ENCODE measurements around the gene KIF26A. TPM values are rescaled to one million over a fixed set of nuclear protein-coding genes. Genes with fewer than 3 reads are reported as not detected.

Gene KIF26A
- total RNA-seq (2014; rRNA removed; shearing (Covaris generic)), result 59.2 and 61.0 TPM in 2 replicates

- H3K27me3 ChIP-seq (ENCODE audit: control insufficient read depth, insufficient read depth, low read length), result peaks cover 31% of the 10 kb centered on the region
- peak; percentile 99 for DNase-seq
Measured at GRCh38 chr14:104138098-104138717, at the start of gene KIF26A. TSS of gene KIF26A (plus strand) at chr14:104138587. CDS start at chr14:104138723, 136 bp downstream.

DNA sequence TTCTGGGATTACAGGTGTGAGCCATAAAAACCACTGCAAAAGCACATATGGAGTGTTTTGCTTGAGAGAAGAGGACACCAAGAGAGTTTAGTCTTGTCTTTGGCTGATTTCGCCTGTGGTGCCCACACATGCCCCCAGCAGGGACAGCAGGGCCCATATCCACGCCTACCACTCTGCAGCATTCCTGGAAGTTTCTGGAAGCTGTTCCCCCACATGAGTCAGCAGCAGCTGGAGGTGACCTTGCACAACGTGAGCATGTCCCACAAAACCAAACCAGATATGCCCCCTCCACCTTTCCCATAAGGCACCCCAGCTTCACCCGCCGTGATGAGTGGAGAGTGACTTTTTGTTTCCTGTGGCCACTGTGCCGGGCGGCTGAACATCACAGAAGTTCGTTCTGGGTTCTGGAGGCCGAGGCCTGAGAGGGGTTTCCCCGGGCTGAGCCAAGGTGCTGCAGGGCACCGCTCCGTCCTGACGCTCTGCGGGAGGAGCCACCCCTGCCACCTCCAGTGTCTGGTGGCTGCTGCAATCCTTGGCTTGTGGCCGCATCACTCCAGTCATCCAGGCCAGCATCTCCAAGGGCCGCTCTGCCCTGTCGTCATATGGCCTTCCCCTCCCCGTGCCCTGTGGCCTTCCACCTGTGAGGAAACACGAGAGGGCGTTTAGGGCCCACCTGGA, 48.2 kb upstream of the KIF26A start:
- Histone ChIP-seq H3K4me3 (ENCODE audit: insufficient read depth, low read depth, low read length) (no peak overlapping the region), H3K36me3 (replicated peaks; ENCODE audit: control insufficient read depth, insufficient read depth, low read length) (no peaks in the 10 kb centered on the region), H3K27me3 (ENCODE audit: control insufficient read depth, insufficient read depth, low read length) (peaks cover 10% of the 10 kb centered on the region)
- DNase-seq, result peak; percentile 31

More at GRCh38 chr14:104138098-104138717, at the start of gene KIF26A:
- H3K36me3 ChIP-seq (replicated peaks; ENCODE audit: control insufficient read depth, insufficient read depth, low read length), result no peaks in the 10 kb centered on the region; the same call in none of the 2 replicates
- peak within 1 kb of the TSS; percentile 70 for H3K4me3 ChIP-seq (ENCODE audit: insufficient read depth, low read depth, low read length)

- DNase-seq, result peak; percentile 44
- Histone ChIP-seq H3K4me3 (ENCODE audit: insufficient read depth, low read depth, low read length) (no peak overlapping the region), H3K27me3 (ENCODE audit: control insufficient read depth, insufficient read depth, low read length) (peaks cover 3% of the 10 kb centered on the region), H3K36me3 (replicated peaks; ENCODE audit: control insufficient read depth, insufficient read depth, low read length) (no peaks in the 10 kb centered on the region)
Measured at GRCh38 chr14:104091061-104091926, 47.1 kb upstream of the KIF26A start.

GRCh38 chr14:104091927-104092771, 46.2 kb upstream of the KIF26A start:
- Histone ChIP-seq H3K36me3 (replicated peaks; ENCODE audit: control insufficient read depth, insufficient read depth, low read length) (no peaks in the 10 kb centered on the region), H3K4me3 (ENCODE audit: insufficient read depth, low read depth, low read length) (no peak overlapping the region), H3K27me3 (ENCODE audit: control insufficient read depth, insufficient read depth, low read length) (no peaks in the 10 kb centered on the region)
- peak; percentile 58 for DNase-seq

DNA sequence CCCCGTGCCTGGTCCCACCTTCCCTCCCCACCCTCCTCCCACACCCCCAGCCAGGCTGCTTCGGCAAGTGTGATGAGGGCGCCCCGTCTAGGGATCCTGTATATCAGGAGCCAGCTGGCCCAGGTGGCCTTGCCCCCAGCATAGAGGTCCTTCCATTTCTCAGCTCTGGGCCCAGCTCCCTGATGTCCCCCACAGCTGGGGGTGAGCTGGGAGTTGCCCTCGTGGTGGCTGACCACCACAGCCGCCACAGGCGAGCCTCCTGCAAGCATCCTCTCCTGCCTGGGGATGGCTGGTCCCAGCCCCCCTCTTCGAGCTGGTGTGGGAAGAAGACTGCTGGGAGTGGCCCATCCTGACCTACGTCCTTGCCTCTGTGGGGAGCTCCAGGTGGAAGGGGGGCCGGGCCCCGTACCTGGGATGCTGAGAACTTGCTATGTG, 45.4 kb upstream of the KIF26A start:
- no peaks in the 10 kb centered on the region for H3K27me3 ChIP-seq (ENCODE audit: control insufficient read depth, insufficient read depth, low read length)
- H3K4me3 ChIP-seq (ENCODE audit: insufficient read depth, low read depth, low read length), result no peak overlapping the region
- DNase-seq, result peak; percentile 57
- H3K36me3 ChIP-seq (replicated peaks; ENCODE audit: control insufficient read depth, insufficient read depth, low read length), result no peaks in the 10 kb centered on the region

DNA sequence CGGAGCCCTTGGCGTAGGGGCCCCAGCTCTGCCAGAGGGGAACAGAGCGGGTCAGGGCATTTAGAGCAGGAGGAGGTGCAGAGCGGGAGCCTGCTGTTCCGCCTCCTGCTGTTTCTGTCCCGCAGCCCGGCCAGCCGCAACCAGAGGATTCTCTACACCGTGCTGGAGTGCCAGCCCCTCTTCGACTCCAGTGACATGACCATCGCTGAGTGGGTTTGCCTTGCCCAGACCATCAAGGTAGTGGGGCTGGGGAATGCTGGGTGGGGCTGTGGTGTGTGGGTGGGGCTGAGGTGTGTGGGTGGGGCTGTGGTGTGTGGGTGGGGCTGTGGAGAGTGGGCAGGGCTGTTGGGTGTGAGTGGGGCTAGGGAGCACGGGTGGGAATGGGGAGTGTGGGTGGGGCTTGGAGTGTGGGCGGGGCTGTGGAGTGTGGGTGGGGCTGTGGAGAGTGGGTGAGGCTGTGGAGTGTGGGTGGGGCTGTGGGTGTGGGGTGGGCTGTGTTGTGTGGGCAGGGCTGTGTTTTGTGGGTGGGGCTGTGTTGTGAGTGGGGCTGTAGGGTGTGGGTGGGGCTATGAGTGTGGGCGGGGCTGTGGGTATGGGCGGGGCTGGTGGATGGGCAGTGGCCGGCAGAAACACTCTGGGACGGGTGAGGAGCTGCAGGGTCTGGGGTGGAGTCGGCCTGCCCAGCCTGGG, 44.9 kb upstream of the KIF26A start:
- peak; percentile 81 for DNase-seq
- Histone ChIP-seq H3K27me3 (ENCODE audit: control insufficient read depth, insufficient read depth, low read length) (no peaks in the 10 kb centered on the region), H3K36me3 (replicated peaks; ENCODE audit: control insufficient read depth, insufficient read depth, low read length) (no peaks in the 10 kb centered on the region), H3K4me3 (ENCODE audit: insufficient read depth, low read depth, low read length) (no peak overlapping the region)

- Histone ChIP-seq H3K27me3 (ENCODE audit: control insufficient read depth, insufficient read depth, low read length) (no peaks in the 10 kb centered on the region), H3K4me3 (ENCODE audit: insufficient read depth, low read depth, low read length) (no peak overlapping the region), H3K36me3 (replicated peaks; ENCODE audit: control insufficient read depth, insufficient read depth, low read length) (no peaks in the 10 kb centered on the region)
- DNase-seq, result peak; percentile 84
Measured at GRCh38 chr14:104094056-104094708, 44.2 kb upstream of the KIF26A start.

GRCh38 chr14:104094709-104095425, 43.5 kb upstream of the KIF26A start:
- H3K27me3 ChIP-seq (ENCODE audit: control insufficient read depth, insufficient read depth, low read length), result no peaks in the 10 kb centered on the region
- peak; percentile 97 for DNase-seq
- H3K4me3 ChIP-seq (ENCODE audit: insufficient read depth, low read depth, low read length), result no peak overlapping the region
- H3K36me3 ChIP-seq (replicated peaks; ENCODE audit: control insufficient read depth, insufficient read depth, low read length), result no peaks in the 10 kb centered on the region

DNA sequence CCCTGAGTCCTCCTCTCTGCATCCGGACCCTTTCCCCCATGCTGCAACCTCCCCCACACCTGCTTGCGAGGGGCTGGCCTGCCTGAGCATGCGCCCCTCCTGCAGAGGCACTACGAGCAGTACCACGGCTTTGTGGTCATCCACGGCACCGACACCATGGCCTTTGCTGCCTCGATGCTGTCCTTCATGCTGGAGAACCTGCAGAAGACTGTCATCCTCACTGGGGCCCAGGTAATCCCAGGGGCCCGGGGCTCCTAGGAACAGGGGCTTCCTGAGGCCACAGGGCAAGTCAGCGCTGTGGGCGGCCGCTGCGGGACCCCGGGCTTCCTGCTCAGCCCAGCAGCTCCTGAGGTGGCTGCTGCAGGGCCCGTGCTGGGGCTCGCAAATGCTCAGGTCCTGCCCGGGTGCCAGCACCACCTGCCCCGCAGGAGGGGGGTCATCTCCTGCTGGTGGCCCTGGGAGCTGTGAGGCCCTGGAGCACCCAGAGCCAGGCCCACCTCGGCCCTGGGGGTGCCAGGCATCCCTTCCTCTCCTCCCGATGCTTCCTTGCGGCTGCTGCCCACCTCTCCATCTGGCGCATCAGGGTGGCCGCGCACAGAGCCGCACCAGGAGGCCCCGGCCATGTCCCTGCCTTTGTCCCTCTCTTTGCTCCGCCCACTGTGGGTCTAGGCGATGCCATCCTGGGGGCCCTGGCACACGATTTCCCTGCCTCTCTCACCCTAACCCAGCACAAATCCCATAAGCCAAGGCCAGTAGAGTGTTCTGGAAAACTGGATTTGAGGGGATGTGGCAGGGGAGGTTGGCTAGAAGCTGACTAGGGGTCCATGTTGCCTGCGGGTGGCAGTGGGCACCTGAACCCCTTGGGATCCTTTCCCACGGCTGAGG, 42.7 kb upstream of the KIF26A start:
- no peaks in the 10 kb centered on the region for H3K36me3 ChIP-seq (replicated peaks; ENCODE audit: control insufficient read depth, insufficient read depth, low read length)
- no peaks in the 10 kb centered on the region for H3K27me3 ChIP-seq (ENCODE audit: control insufficient read depth, insufficient read depth, low read length)
- H3K4me3 ChIP-seq (ENCODE audit: insufficient read depth, low read depth, low read length), result no peak overlapping the region
- DNase-seq, result no peak

GRCh38 chr14:104096318-104096717, 42.1 kb upstream of the KIF26A start:
- no peaks in the 10 kb centered on the region for H3K27me3 ChIP-seq (ENCODE audit: control insufficient read depth, insufficient read depth, low read length)
- no peaks in the 10 kb centered on the region for H3K36me3 ChIP-seq (replicated peaks; ENCODE audit: control insufficient read depth, insufficient read depth, low read length)
- no peak overlapping the region for H3K4me3 ChIP-seq (ENCODE audit: insufficient read depth, low read depth, low read length)
- no peak for DNase-seq

DNA sequence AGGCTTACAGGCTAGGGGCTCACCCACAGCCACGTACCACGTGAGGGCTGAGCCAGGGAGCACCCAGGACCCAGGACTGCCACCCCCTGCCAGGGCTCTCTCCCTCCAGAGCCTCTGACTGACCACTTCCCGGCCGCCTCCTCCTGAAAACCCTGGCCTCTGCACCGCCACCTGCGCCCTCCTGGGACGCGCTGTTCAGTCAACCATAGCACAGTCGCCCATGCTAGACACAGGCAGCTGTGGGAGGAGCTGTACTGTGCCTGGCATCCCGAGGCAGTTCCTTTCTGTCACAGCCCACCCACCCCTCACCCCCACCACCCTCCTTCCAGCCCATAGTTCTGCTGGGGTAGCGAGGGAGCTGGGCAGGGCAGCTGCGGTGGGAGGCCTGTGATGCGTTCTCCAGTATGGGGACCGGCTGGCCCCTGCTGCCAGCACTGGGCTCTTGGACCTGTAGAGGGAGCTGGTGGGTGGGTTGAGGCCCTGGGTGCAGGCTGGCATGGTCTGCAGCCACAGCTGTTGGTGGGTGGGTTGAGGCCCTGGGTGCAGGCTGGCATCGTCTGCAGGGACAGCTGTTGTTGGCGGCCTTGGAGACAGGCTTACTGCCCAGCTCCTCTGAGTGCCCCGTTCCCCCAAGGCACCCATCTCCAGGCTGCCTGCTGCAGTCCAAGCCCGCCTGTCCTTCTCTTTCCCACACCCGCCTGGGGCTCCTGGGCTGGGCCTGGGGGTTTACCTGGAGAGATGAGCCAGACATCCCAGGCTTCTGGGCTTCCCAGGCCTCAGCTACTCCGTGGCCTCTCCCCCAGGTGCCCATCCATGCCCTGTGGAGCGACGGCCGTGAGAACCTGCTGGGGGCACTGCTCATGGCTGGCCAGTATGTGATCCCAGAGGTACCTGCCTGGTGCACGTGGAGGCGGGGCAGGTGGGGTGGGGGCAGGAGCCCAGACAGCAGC, 41.4 kb upstream of the KIF26A start:
- H3K4me3 ChIP-seq (ENCODE audit: insufficient read depth, low read depth, low read length), result no peak overlapping the region
- no peaks in the 10 kb centered on the region for H3K36me3 ChIP-seq (replicated peaks; ENCODE audit: control insufficient read depth, insufficient read depth, low read length)
- DNase-seq, result peak; percentile 85
- no peaks in the 10 kb centered on the region for H3K27me3 ChIP-seq (ENCODE audit: control insufficient read depth, insufficient read depth, low read length)
